Adrenal gland (tissue), 5 donors: ENCODE data around the gene SFI1.

Experiments
- CTCF ChIP-seq, 6 experiments: fragments of 450-650 bp in 4 of 6; fragments of 200-600 bp in 2 of 6; sonication (generic) in 1 of 6; IDR thresholded peaks; 1 replicate in 5 of 6; 2 replicates in 1 of 6; pipeline versions ENCODE4 v1.5.1 to v1.8.0; 2016 to 2021; ENCODE audit warnings: antibody characterized with exemption in 6 of 6, mild to moderate bottlenecking in 2 of 6, moderate library complexity in 1 of 6
- POLR2A ChIP-seq, 2 donors: fragments of 450-650 bp; IDR thresholded peaks; one replicate each; pipeline ENCODE4 v1.6.1; 2017; ENCODE audit warnings: antibody characterized with exemption in 2 of 2, mild to moderate bottlenecking in 2 of 2, moderate library complexity in 1 of 2
- donor health status: DM: no; HTN: no; CAD: no.

GRCh38 chr22:31630331-31631329 is 134.3 kb downstream of the SFI1 start:
- peak in 2 of 6 experiments; percentile 14 to 16 for TF ChIP-seq CTCF (IDR thresholded peaks at IDR 0.05)
- TF ChIP-seq POLR2A (IDR thresholded peaks at IDR 0.05) = peak; percentile 36 to 70
